Inflammatory macrophage treated with lipopolysaccharide for 1 hour (primary cell): Measurements from ENCODE around the gene SIRPA.
"Not testable (repeated sequence)": the region's sequence is repeated elsewhere in the genome, so short reads cannot be mapped to it uniquely, and the experiment has no call there.

Experiments used
- DNase-seq, 2 donors: peaks; one replicate each; pipeline ENCODE4 v3.0.0-alpha.2; 2020 to 2022

The SIRPA gene

GRCh38 chr20:1909097-1909496 lies 13.9 kb downstream of the SIRPA start:
- DNase-seq = no peak

GRCh38 chr20:1911536-1911935 lies 16.3 kb downstream of the SIRPA start:
- DNase-seq = no peak

- DNase-seq = no peak
These were observed 16.8 kb downstream of the SIRPA start for GRCh38 chr20:1912053-1912452.

GRCh38 chr20:1912646-1913045 lies 17.4 kb downstream of the SIRPA start:
- no peak for DNase-seq

GRCh38 chr20:1915233-1915632 lies 20.0 kb downstream of the SIRPA start:
- DNase-seq = not testable (repeated sequence)

- no peak for DNase-seq
These were observed 20.5 kb downstream of the SIRPA start for GRCh38 chr20:1915725-1916124.

GRCh38 chr20:1917786-1918185 lies 22.6 kb downstream of the SIRPA start:
- DNase-seq = peak; percentile 55 to 74

GRCh38 chr20:1918491-1919165 lies 23.4 kb downstream of the SIRPA start:
- peak; percentile 64 to 71 for DNase-seq

GRCh38 chr20:1920252-1920651 lies 25.0 kb downstream of the SIRPA start:
- no peak for DNase-seq

- no peak for DNase-seq
These were observed 25.6 kb downstream of the SIRPA start for GRCh38 chr20:1920826-1921225.

GRCh38 chr20:1921985-1922384 lies 26.8 kb downstream of the SIRPA start:
- not testable (repeated sequence) for DNase-seq

- no peak for DNase-seq
These were observed 27.6 kb downstream of the SIRPA start for GRCh38 chr20:1922786-1923185.

- DNase-seq = no peak
These were observed 30.0 kb downstream of the SIRPA start for GRCh38 chr20:1924910-1925861.

- no peak for DNase-seq
These were observed 31.0 kb downstream of the SIRPA start for GRCh38 chr20:1926237-1926636.

- DNase-seq = peak; percentile 51 to 70
These were observed 32.0 kb downstream of the SIRPA start for GRCh38 chr20:1927217-1927616.

- no peak for DNase-seq
These were observed 32.9 kb downstream of the SIRPA start for GRCh38 chr20:1928154-1928553.

- DNase-seq = no peak
These were observed 33.6 kb downstream of the SIRPA start for GRCh38 chr20:1928782-1929181.

GRCh38 chr20:1929460-1929859 lies 34.3 kb downstream of the SIRPA start:
- no peak for DNase-seq

GRCh38 chr20:1930165-1930564 lies 35.0 kb downstream of the SIRPA start:
- DNase-seq = no peak

- DNase-seq = no peak
These were observed 36.6 kb downstream of the SIRPA start for GRCh38 chr20:1931830-1932229.

GRCh38 chr20:1932971-1933370 lies 37.8 kb downstream of the SIRPA start:
- no peak for DNase-seq

GRCh38 chr20:1933465-1933870 lies 38.3 kb downstream of the SIRPA start:
- DNase-seq = peak; percentile 44 to 62

GRCh38 chr20:1934156-1934555 lies 38.9 kb downstream of the SIRPA start:
- DNase-seq = peak; percentile 85 to 94
